ENCODE results near the gene FEM1B. TPM values are rescaled to one million over a fixed set of nuclear protein-coding genes. Genes with fewer than 3 reads are reported as not detected.

The FEM1B gene
- total RNA-seq, 1 donor from 2014 or later: 54.2 TPM

- H3K27ac Mint-ChIP-seq: no peak overlapping the region
Observed at GRCh38 chr15:68261980-68262379, 15.6 kb upstream of the FEM1B start.

DNA sequence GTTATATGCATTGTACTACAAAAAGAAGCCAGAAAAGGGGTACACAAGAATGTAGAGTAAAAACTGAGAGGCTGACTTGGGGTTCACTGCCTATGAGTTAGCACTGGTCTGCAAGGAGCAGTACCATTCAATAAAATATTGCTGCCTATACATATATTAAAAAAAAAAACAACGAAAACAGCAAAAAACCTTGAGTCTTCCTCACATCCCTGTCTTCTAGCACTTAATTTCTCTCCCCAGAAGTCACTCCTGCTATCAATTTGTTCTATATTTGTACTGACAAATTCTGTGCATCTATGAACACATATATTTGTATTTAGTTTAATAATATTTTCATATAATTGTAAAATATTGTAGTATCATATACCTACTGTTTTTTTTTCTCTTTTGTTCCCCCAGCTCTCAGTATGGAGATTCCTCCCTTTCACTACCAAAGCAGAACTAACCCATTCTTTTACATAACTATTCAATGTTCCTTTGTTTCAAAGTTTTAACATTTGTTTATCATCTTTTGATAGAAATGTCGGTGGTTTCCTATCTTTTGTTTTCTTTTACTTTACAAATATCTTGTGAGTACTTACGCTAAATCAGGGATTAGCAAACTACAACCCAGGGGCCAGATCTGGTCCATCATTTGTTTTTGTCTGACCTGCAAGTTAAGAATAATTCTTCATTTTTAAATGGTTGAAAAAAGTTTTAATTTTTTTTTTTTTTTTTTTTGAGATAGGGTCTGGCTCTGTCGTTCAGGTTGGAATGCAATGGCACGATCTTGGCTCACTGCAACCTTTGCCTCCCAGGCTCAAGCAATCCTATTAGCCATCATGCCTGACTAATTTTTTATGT, 14.8 kb upstream of the FEM1B start:
- no peaks in the 10 kb centered on the region for H3K9me3 Mint-ChIP-seq
- peaks cover 3% of the 10 kb centered on the region for H3K4me1 Mint-ChIP-seq (ENCODE audit: unreplicated experiment)
- DNase-seq (ENCODE audit: extremely low spot score, unreplicated experiment): no peak
- H3K27ac Mint-ChIP-seq: no peak overlapping the region
- TF ChIP-seq, protein P1, sequence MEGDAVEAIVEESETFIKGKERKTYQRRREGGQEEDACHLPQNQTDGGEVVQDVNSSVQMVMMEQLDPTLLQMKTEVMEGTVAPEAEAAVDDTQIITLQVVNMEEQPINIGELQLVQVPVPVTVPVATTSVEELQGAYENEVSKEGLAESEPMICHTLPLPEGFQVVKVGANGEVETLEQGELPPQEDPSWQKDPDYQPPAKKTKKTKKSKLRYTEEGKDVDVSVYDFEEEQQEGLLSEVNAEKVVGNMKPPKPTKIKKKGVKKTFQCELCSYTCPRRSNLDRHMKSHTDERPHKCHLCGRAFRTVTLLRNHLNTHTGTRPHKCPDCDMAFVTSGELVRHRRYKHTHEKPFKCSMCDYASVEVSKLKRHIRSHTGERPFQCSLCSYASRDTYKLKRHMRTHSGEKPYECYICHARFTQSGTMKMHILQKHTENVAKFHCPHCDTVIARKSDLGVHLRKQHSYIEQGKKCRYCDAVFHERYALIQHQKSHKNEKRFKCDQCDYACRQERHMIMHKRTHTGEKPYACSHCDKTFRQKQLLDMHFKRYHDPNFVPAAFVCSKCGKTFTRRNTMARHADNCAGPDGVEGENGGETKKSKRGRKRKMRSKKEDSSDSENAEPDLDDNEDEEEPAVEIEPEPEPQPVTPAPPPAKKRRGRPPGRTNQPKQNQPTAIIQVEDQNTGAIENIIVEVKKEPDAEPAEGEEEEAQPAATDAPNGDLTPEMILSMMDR (conservative IDR thresholded peaks at IDR 0.05): no peak
- H3K4me3 Mint-ChIP-seq: no peak overlapping the region
- H3K36me3 Mint-ChIP-seq: no peaks in the 10 kb centered on the region
- H3K27me3 Mint-ChIP-seq: peaks cover 3% of the 10 kb centered on the region

More at GRCh38 chr15:68261980-68262379, 15.6 kb upstream of the FEM1B start:
- peaks cover 3% of the 10 kb centered on the region for H3K4me1 Mint-ChIP-seq (ENCODE audit: unreplicated experiment)
- H3K4me3 Mint-ChIP-seq: no peak overlapping the region
- no peak for DNase-seq (ENCODE audit: extremely low spot score, unreplicated experiment)
- H3K9me3 Mint-ChIP-seq: no peaks in the 10 kb centered on the region
- TF ChIP-seq, protein P1 (conservative IDR thresholded peaks at IDR 0.05): no peak
- H3K27me3 Mint-ChIP-seq: peaks cover 3% of the 10 kb centered on the region
- no peaks in the 10 kb centered on the region for H3K36me3 Mint-ChIP-seq

DNA sequence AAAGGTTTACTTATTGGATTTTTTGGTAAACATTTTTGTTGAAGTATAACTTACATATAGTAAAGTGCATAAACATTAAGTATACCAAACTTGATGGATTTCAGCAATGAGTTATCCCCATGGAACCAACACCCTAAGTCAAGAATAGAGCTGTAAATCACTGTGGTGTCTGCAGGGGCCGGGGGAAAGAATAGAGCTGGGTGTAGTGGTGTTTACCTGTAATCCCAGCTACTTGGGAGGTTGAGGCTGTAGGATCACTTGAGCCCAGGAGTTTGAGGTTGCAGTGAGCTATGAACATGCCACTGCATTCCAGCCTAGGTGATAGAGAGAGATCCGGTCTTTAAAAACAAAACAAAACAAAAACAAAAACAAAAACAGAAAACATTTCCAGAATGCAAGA, 13.3 kb upstream of the FEM1B start:
- TF ChIP-seq, protein P1 (conservative IDR thresholded peaks at IDR 0.05): no peak
- no peaks in the 10 kb centered on the region for H3K9me3 Mint-ChIP-seq
- peaks cover 3% of the 10 kb centered on the region for H3K27me3 Mint-ChIP-seq
- peak overlapping the region; percentile 3 for H3K4me3 Mint-ChIP-seq
- DNase-seq (ENCODE audit: extremely low spot score, unreplicated experiment): no peak
- H3K36me3 Mint-ChIP-seq: no peaks in the 10 kb centered on the region
- H3K4me1 Mint-ChIP-seq (ENCODE audit: unreplicated experiment): peaks cover 3% of the 10 kb centered on the region
- peak overlapping the region; percentile 19 for H3K27ac Mint-ChIP-seq

DNA sequence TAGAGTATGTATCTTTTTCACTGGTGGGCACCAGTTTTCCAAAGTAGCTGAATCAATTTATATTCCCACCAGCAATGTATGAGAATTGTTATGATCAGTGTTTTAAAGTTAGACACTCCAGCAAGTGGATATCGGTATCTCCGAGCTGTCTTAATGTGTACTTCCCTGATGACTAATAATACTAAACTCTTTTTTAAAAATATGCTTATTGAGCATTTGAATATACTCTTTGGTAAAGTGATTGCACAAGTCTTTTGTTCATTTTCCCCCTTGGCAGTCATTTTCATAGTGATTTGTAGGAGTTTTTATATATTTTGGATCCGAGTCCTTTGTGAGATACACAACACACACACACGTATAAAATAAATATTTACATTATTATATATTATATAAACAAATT, 12.5 kb upstream of the FEM1B start:
- no peak for DNase-seq (ENCODE audit: extremely low spot score, unreplicated experiment)
- Mint-ChIP-seq H3K27ac (no peak overlapping the region), H3K27me3 (peaks cover 3% of the 10 kb centered on the region), H3K36me3 (no peaks in the 10 kb centered on the region), H3K9me3 (no peaks in the 10 kb centered on the region), H3K4me1 (ENCODE audit: unreplicated experiment) (peaks cover 3% of the 10 kb centered on the region), H3K4me3 (no peak overlapping the region)
- TF ChIP-seq, protein P1 (conservative IDR thresholded peaks at IDR 0.05): no peak

DNA sequence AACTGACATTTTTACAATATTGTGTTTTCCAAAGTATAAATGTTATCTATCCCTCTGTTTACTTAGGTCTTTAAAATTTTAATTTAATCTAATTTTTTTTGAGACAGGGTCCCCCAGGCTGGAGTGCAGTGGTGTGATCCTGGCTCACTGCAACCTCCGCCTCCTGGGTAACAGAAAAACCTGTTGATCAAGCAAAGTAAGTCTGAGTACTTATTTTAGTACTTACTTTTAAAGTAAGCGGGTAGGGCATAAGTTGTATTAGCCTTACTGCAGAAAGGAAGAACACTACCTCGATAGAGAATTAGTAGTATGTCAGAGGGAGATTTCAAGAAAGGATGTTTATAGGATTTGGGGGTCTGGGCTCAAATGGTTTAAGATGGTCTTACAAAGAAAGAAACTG, 11.9 kb upstream of the FEM1B start:
- Mint-ChIP-seq H3K36me3 (no peaks in the 10 kb centered on the region), H3K4me1 (ENCODE audit: unreplicated experiment) (peaks cover 3% of the 10 kb centered on the region), H3K27ac (peak overlapping the region; percentile 27), H3K9me3 (no peaks in the 10 kb centered on the region), H3K4me3 (peak overlapping the region; percentile 5), H3K27me3 (peaks cover 3% of the 10 kb centered on the region)
- DNase-seq (ENCODE audit: extremely low spot score, unreplicated experiment): no peak
- TF ChIP-seq, protein P1 (conservative IDR thresholded peaks at IDR 0.05): no peak
